ENCODE results near the gene IPO13.
A peak's percentile ranks its signal among the peaks of the same experiment; 100 is the strongest.

IPO13 gene

GRCh38 chr1:43931711-43932660, 14.8 kb upstream of the IPO13 start:
- no peak for ATAC-seq

GRCh38 chr1:43932786-43933385, 13.9 kb upstream of the IPO13 start:
- TF ChIP-seq OSR1 (CRISPR knock-in tag; IDR thresholded peaks at IDR 0.05) (no peak), TOX (CRISPR knock-in tag; IDR thresholded peaks at IDR 0.05; ENCODE audit: borderline replicate concordance) (no peak), CSDC2 (CRISPR knock-in tag; IDR thresholded peaks at IDR 0.05) (no peak), POU6F1 (CRISPR knock-in tag; IDR thresholded peaks at IDR 0.05; ENCODE audit: borderline replicate concordance, low read depth) (no peak), ZNF70 (CRISPR knock-in tag; IDR thresholded peaks at IDR 0.05) (no peak), ISL1 (CRISPR knock-in tag; IDR thresholded peaks at IDR 0.05) (no peak), TCF4 (CRISPR knock-in tag; IDR thresholded peaks at IDR 0.05; ENCODE audit: borderline replicate concordance) (no peak), PPARA (CRISPR knock-in tag; IDR thresholded peaks at IDR 0.05; ENCODE audit: borderline replicate concordance) (no peak), ZNF8 (CRISPR knock-in tag; IDR thresholded peaks at IDR 0.05) (no peak), CSRNP3 (CRISPR knock-in tag; IDR thresholded peaks at IDR 0.05) (no peak), BACH2 (CRISPR knock-in tag; IDR thresholded peaks at IDR 0.05; ENCODE audit: borderline replicate concordance) (no peak), ZC3H10 (CRISPR knock-in tag; IDR thresholded peaks at IDR 0.05) (no peak), CREB5 (CRISPR knock-in tag; IDR thresholded peaks at IDR 0.05; ENCODE audit: low read depth) (no peak), ZFP30 (CRISPR knock-in tag; IDR thresholded peaks at IDR 0.05) (no peak), ZFP3 (CRISPR knock-in tag; IDR thresholded peaks at IDR 0.05) (no peak)
- ATAC-seq, result peak; percentile 5; the same call in 1 of the 3 replicates

More at GRCh38 chr1:43931711-43932660, 14.8 kb upstream of the IPO13 start:
- no peak for TF ChIP-seq ZFP3 (CRISPR knock-in tag; IDR thresholded peaks at IDR 0.05)
- TF ChIP-seq BACH2 (CRISPR knock-in tag; IDR thresholded peaks at IDR 0.05; ENCODE audit: borderline replicate concordance), result no peak
- no peak for TF ChIP-seq ZNF565 (CRISPR knock-in tag; conservative IDR thresholded peaks at IDR 0.05; ENCODE audit: low read depth)
- no peak for TF ChIP-seq CSRNP3 (CRISPR knock-in tag; IDR thresholded peaks at IDR 0.05)

- no peak for ATAC-seq
- no peak for TF ChIP-seq ZC3H10 (CRISPR knock-in tag; IDR thresholded peaks at IDR 0.05)
- no peak for TF ChIP-seq TOX (CRISPR knock-in tag; IDR thresholded peaks at IDR 0.05; ENCODE audit: borderline replicate concordance)
- TF ChIP-seq BACH2 (CRISPR knock-in tag; IDR thresholded peaks at IDR 0.05; ENCODE audit: borderline replicate concordance), result no peak
- no peak for TF ChIP-seq POU6F1 (CRISPR knock-in tag; IDR thresholded peaks at IDR 0.05; ENCODE audit: borderline replicate concordance, low read depth)
- TF ChIP-seq ZNF565 (CRISPR knock-in tag; conservative IDR thresholded peaks at IDR 0.05; ENCODE audit: low read depth), result no peak
- no peak for TF ChIP-seq GLIS3 (CRISPR knock-in tag; IDR thresholded peaks at IDR 0.05)
- TF ChIP-seq PATZ1 (CRISPR knock-in tag; IDR thresholded peaks at IDR 0.05; ENCODE audit: borderline replicate concordance), result no peak
- TF ChIP-seq SNAI2 (CRISPR knock-in tag; IDR thresholded peaks at IDR 0.05), result no peak
- TF ChIP-seq ARNTL (CRISPR knock-in tag; IDR thresholded peaks at IDR 0.05; ENCODE audit: borderline replicate concordance, low read depth), result no peak
- TF ChIP-seq CREB5 (CRISPR knock-in tag; IDR thresholded peaks at IDR 0.05; ENCODE audit: low read depth), result no peak
- TF ChIP-seq PPARA (CRISPR knock-in tag; IDR thresholded peaks at IDR 0.05; ENCODE audit: borderline replicate concordance), result no peak
- no peak for TF ChIP-seq CSRNP3 (CRISPR knock-in tag; IDR thresholded peaks at IDR 0.05)
- no peak for TF ChIP-seq ZNF70 (CRISPR knock-in tag; IDR thresholded peaks at IDR 0.05)
Measured at GRCh38 chr1:43933386-43934100, 13.2 kb upstream of the IPO13 start, which contains the start of gene ARTN. Gene ARTN, plus strand, starts transcription at chr1:43933801. Its CDS starts 1,856 bp downstream, at chr1:43935657.
